Occipital lobe (tissue), 2 donors: ENCODE measurements around the gene DNAJB12. TPM values are rescaled to one million over a fixed set of nuclear protein-coding genes. Genes with fewer than 3 reads are reported as not detected.
"Not testable (repeated sequence)": the region's sequence is repeated elsewhere in the genome, so short reads cannot be mapped to it uniquely, and the experiment has no call there.

ENCODE experiments used
- DNase-seq: peaks from one replicate; lab custom pipeline; 2025; lab: John Stamatoyannopoulos, UW
- total RNA-seq: library from RNA; depleted of rRNA; stranded (reverse); fragments of >200 nt; gene quantifications from one replicate; pipeline ENCODE4 v1.2.3, GENCODE V29; 2014

Gene DNAJB12
- total RNA-seq: 12.2 TPM

- peak; percentile 90 for DNase-seq
These were observed at the start of gene DNAJB12 for GRCh38 chr10:72354356-72355213. Gene DNAJB12 (minus strand): TSS chr10:72354919. CDS start chr10:72354897, 22 bp downstream.

GRCh38 chr10:72395581-72395980 is 40.9 kb upstream of the DNAJB12 start:
- not testable (repeated sequence) for DNase-seq

GRCh38 chr10:72392571-72392970 is 37.9 kb upstream of the DNAJB12 start:
- no peak for DNase-seq

- DNase-seq: no peak
These were observed 36.0 kb upstream of the DNAJB12 start for GRCh38 chr10:72390764-72391163.

GRCh38 chr10:72389716-72390115 is 35.0 kb upstream of the DNAJB12 start:
- DNase-seq: no peak

- DNase-seq: no peak
These were observed 34.3 kb upstream of the DNAJB12 start for GRCh38 chr10:72389014-72389413.

- no peak for DNase-seq
These were observed 33.3 kb upstream of the DNAJB12 start for GRCh38 chr10:72388062-72388461.

- DNase-seq: no peak
These were observed 32.3 kb upstream of the DNAJB12 start for GRCh38 chr10:72386916-72387586.

GRCh38 chr10:72385724-72386123 is 31.0 kb upstream of the DNAJB12 start:
- DNase-seq: no peak

- not testable (repeated sequence) for DNase-seq
These were observed 30.3 kb upstream of the DNAJB12 start for GRCh38 chr10:72384982-72385381.

- DNase-seq: no peak
These were observed 25.1 kb upstream of the DNAJB12 start for GRCh38 chr10:72379776-72380175.

- no peak for DNase-seq
These were observed 24.3 kb upstream of the DNAJB12 start for GRCh38 chr10:72379062-72379461.

GRCh38 chr10:72375585-72375984 is 20.9 kb upstream of the DNAJB12 start:
- no peak for DNase-seq

- DNase-seq: no peak
These were observed 20.5 kb upstream of the DNAJB12 start for GRCh38 chr10:72375173-72375572.

- DNase-seq: no peak
These were observed 15.5 kb upstream of the DNAJB12 start for GRCh38 chr10:72370201-72370722.

GRCh38 chr10:72367301-72367960 is 12.7 kb upstream of the DNAJB12 start:
- DNase-seq: no peak

GRCh38 chr10:72365106-72365895 is 10.6 kb upstream of the DNAJB12 start:
- DNase-seq: no peak

- DNase-seq: peak; percentile 75
These were observed 9.6 kb upstream of the DNAJB12 start for GRCh38 chr10:72364239-72364777.

GRCh38 chr10:72356987-72357386 is 2.3 kb upstream of the DNAJB12 start:
- DNase-seq: no peak

GRCh38 chr10:72356115-72356514 is 1.4 kb upstream of the DNAJB12 start:
- no peak for DNase-seq

GRCh38 chr10:72355214-72355555 is 466 bp upstream of the DNAJB12 start:
- no peak for DNase-seq
